Measurements from ENCODE around the gene PEDS1.

Gene PEDS1

GRCh38 chr20:50130995-50131394, 22.5 kb downstream of the PEDS1 start:
- no peak for DNase-seq

DNA sequence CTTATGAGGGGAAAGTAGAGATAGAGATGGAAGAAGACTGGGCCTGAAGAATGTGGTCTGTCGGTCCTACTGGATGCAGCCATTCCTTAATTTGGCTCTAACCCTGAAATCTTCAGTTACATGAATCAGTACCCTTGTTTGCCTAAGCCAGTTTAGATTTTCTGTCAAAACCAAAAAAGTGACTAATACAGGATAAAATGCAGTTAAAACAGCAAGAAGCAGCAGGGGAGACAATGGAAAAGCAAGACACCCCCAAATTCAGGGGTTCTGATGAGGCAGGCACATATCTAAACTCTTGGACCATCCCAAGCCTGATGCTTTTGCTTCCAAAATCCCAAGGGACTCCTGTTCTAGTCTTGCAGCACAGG, 23.2 kb downstream of the PEDS1 start:
- no peak for DNase-seq

- DNase-seq: no peak
Observed at GRCh38 chr20:50129662-50130355, 23.7 kb downstream of the PEDS1 start.

GRCh38 chr20:50128520-50128905, 25.0 kb downstream of the PEDS1 start:
- no peak for DNase-seq

- no peak for DNase-seq
Observed at GRCh38 chr20:50127587-50128519, 25.7 kb downstream of the PEDS1 start.

DNA sequence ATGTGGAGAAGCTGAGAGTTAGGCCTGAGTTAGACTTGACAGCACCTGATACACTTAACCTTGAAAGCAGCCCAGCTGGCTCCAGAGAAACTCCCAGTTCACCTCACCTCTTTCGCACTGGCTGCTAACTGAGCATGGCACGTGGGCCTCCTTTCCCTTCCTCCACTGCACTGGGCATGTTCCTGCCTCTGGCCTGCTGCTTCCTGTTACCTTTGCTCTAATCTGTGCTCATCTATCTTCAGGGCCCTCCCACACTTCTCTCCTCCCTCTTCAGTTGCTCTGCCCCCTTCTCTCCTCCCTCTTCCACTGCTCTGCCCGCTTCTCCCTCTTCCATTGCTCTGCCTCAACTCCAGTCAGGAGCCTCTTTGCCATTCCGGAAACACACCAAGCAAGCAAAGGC, 26.9 kb downstream of the PEDS1 start:
- no peak for DNase-seq

GRCh38 chr20:50125279-50125678, 28.2 kb downstream of the PEDS1 start:
- DNase-seq: no peak

DNA sequence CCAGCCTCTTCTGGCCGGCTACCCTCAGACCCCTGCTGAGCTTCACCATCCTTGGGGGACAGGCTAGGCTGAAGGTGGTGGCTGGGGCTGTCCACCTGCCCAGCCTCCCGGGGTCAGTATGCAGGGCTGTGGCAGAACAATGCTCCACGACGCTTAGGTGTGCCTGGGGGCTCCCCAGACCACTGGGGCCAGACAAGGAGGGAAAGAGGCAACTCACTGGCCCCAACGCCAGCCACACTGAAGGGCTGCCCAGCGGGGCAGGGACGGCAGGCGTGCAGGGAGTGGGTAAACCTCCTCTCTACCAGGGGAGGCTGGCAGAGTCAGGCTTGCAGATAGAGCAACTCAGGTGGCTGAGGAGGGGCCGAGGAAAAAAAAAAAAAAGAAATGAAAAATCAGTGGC, 29.0 kb downstream of the PEDS1 start:
- DNase-seq: no peak

- no peak for DNase-seq
Observed at GRCh38 chr20:50123418-50123817, 30.1 kb downstream of the PEDS1 start.

DNA sequence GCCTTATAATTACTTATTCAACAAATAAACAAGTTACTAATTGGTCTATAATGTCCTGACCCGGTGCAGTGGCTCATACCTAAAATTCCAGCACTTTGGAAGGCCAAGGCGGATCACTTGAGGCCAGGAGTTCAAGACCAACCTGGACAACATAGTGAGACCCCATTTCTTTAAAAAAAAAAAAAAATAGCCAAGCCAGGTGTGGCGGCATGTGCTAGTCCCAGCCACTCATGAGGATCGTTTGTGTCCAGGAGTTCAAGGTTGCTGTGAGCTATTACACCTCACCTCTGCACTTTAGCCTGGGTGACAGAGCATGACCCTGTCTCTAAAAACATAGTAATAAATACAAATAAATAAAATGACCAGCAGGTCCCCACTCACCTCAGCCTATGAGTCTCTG, 30.8 kb downstream of the PEDS1 start:
- no peak for DNase-seq

DNA sequence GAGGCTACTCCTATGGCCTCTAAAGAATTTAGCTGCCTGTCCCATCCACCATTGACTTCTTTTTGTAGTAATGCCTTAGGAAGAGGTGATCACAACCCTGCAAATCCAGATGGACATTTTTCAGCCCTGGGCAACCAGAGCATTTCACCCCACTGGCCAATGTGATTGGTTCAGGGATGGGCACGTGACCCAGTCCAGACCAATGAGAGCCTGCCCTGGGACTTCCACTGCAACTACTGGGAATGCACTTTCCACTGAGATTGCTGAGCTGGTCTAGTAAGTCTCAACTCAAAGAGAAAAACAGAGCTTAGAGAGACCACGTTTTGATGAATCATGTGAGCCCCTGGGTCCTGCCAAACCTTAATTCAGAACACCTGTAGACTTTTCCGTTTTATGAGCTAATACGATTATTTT, 31.7 kb downstream of the PEDS1 start:
- DNase-seq: no peak

DNA sequence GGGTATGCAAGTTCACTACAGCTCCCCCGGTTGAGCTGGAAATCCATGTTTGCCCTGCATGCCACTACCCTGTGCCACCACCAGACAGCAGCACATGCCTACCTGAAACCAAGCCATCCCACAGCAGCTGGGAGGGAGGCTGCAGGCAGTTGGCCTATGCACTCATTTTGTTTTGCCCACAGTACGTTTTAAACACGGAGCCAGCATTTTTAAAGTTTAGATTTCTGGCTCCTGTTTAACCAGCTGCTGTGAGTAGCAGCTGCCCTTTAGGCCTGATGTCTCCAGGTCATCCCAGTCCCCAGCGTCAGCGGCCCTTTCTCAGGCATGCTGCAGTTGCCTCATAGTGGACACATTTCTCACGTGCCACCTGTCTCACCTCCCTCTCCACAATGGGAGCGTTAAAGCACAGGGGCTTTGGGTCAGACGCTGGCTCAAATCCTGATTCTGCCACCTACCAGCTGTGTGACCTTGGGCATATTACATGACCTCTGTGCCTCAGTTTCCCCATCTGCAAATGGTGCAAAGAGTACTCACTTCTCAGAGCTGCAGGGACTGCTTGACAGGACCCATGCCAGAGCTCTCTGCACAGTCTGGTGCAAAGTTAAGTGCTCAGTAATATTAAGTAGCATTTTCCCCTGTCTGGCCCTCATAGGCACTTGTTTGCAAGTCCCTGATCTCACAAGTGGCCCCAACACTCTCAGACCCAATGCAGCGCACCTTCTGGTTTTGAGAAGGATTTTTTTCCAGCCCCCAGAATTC, 32.4 kb downstream of the PEDS1 start:
- DNase-seq: no peak

DNA sequence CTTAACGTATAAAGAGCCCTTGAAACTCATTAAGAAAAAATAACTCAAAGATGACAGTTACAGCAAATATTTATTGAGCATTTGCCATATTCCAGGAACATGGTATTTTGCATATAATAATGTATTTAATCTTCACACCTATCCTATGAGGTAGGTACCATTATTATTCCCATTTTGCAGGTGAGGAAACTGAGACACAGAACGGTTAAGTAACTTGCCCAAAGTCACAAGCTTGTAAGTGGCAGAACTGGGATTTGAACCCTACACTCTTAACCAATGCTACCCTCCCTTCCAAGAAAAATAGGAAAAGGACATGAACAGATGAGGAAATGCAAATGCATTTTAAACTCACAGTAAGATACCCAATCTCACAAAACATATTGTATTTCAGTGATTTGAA, 35.3 kb downstream of the PEDS1 start:
- DNase-seq: no peak

DNA sequence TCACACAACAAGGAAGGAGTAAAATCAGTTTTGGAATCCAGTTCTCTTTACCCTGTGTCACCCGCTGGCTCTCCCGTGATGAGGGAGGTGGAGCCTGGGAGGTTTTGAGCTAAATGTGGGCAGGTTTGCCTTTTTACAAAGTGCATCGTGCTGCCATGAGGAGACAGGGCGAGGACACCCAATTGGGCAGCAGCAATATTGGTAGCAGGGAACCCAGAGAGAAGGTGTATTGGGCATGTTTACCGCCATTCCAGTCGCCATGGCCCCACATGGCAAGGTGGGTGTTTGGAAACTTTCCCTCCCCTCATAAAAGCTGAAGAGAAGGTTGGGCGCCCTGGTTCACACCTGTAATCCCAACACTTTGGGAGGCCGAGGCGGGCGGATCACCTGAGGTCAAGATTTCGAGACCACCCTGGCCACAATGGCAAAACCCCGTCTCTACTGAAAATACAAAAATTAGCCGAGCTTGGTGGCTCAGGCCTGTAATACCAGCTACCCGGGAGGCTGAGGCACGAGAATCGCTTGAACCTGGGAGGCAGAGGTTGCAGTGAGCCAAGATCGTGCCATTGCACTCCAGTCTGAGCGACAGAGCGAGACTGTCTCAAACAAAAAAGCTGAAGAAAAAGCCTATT, 37.0 kb downstream of the PEDS1 start:
- no peak for DNase-seq

GRCh38 chr20:50115591-50116367, 37.7 kb downstream of the PEDS1 start:
- DNase-seq: peak; percentile 96

DNA sequence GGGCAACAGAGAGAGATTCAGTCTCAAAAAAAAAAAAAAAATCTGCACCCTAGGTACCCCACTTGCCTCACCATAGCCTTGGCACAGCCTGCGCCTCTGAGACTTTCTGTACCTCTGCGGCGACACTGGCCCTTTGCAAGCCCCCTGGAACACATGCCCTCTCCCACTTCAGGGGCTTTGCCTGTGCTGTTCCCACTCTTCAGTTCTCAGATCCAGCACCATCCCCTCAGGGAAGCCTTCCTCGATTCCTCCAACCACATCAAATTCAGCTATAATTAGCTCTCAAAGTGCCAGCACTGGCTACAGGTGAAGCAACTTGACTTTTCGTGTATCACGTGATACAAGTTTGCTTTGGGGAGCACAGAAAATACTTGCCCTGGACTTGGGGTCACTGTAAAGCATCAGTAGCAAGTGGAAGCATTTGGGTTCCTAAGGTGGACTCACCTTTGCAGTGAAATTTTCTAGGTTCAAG, 38.4 kb downstream of the PEDS1 start:
- no peak for DNase-seq

GRCh38 chr20:50113420-50114224, 39.9 kb downstream of the PEDS1 start:
- no peak for DNase-seq

DNA sequence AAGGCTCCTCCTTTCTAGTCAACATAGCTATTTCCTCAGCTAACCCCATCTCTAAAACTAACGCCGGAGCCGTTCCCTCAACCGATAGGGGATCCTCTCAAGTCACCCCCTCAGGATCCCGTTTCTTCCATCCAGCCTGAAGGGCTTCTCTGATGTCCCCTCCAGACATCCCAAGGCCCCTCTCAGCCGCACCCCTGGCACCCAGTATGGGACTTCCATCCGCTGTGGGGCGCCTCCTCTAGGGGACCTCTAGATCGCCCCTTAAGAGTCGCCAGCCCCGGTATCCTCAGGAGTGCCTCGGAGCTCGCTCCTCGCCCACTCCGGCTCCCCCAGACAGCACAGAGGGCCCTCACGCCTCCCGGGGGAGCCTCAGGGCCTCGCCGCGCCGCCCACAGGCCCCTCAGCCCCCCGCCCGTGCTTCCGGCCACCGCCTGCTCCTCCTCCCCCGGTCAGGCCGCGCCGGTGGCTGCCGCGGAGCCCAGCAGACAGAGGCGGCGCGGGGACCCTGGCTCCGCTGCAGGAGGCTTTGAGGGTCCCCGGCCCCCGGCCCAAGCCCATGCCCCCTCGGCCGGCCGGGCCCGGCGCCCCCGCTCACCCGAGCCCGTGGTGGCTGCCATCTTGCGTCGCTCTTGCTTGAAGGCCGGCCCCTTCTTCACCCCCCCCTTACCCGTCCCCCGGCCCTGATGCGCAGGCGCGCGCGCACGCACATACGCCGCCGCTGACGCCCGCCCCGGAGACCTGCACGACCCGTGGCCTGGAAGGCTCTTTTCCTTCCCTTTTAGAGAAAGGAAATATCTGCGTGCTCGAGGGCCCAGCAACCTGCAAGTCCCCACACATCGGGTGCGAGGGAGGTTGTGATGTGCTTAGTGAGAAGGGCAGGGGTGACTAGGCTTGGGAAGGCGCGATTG, 40.8 kb downstream of the PEDS1 start, which contains the start of gene UBE2V1:
Gene UBE2V1, minus strand, starts transcription at position 639 of the 908 bp plus-strand sequence. Its CDS starts 22 bp downstream, at position 617.
- peak; percentile 93 for DNase-seq

DNA sequence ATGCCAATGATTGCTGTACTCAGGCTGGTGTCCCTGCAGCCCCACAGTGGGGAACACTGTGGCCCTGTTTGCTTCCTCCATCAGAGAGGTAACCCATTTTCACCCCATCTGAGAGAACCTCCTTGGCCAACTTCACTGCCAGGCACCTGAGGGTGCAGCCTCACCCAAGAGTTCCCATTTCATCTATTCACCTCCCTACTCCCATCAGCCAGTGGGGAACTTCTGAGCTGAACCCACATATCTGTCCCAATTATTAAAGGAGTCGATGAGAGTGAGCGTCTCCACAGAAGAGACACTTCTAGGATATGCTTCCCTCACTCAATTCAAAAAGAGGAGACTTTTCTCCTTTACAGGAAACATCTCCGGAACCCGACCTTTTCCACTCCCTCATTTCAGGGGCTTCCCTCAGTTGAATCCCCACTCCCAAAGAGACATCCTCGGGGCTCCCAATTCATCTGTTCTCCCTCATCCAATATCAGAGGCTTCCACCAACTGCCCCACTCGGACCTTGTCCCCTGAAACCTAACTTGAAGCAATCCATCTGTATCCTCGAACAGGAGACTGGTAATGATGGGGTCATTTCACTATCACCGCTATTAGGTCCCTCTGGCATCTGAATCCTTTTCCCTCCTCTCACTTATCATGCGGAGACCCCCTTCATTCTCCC, 41.6 kb downstream of the PEDS1 start:
- no peak for DNase-seq
